Ovary (tissue), 3 donors: ENCODE measurements around the gene TMEM94.

Experiments
- CTCF ChIP-seq, 3 donors: fragments of 450-650 bp in 2 of 3; fragments of 200-600 bp in 1 of 3; IDR thresholded peaks; one replicate each; pipeline versions ENCODE4 v1.5.1 to v1.8.0; 2016 to 2022; ENCODE audit warnings: antibody characterized with exemption in 3 of 3, mild to moderate bottlenecking in 1 of 3
- EP300 ChIP-seq: sonication (generic); formaldehyde crosslinking; IDR thresholded peaks from one replicate; pipeline ENCODE4 v1.6.1; 2017; ENCODE audit warnings: antibody characterized with exemption
- donor health status: DM: no; HTN: no; CAD: no.

- TF ChIP-seq EP300 (no peak), CTCF (IDR thresholded peaks at IDR 0.05) (no peak)
Measured at GRCh38 chr17:75540923-75541503, 84.6 kb downstream of the TMEM94 start.
